ENCODE data around the gene GALNTL6.
A peak's percentile ranks its signal among the peaks of the same experiment; 100 is the strongest.

GALNTL6 gene

GRCh38 chr4:172253409-172253808 is 440.2 kb downstream of the GALNTL6 start:
- FAIRE-seq (no peak), DNase-seq (ENCODE audit: insufficient read length, low spot score) (no peak)
- TF ChIP-seq POLR2AphosphoS5 (IDR thresholded peaks at IDR 0.05; ENCODE audit: low read depth, low read length) (no peak), SPI1 (IDR thresholded peaks at IDR 0.05; ENCODE audit: low read depth, low read length) (no peak), POLR2A (IDR thresholded peaks at IDR 0.05; ENCODE audit: low read depth, low read length) (no peak), TAF1 (IDR thresholded peaks at IDR 0.05; ENCODE audit: low read depth, low read length) (no peak), POU2F2 (IDR thresholded peaks at IDR 0.05; ENCODE audit: low read depth, low read length) (no peak), PAX5 (IDR thresholded peaks at IDR 0.05; ENCODE audit: insufficient read depth, low read length, severe bottlenecking) (no peak)

GRCh38 chr4:172256820-172257219 is 443.6 kb downstream of the GALNTL6 start:
- TF ChIP-seq PAX5 (IDR thresholded peaks at IDR 0.05; ENCODE audit: insufficient read depth, low read length, severe bottlenecking) = no peak
- TF ChIP-seq POU2F2 (IDR thresholded peaks at IDR 0.05; ENCODE audit: low read depth, low read length) = no peak
- no peak for TF ChIP-seq POLR2AphosphoS5 (IDR thresholded peaks at IDR 0.05; ENCODE audit: low read depth, low read length)
- TF ChIP-seq POLR2A (IDR thresholded peaks at IDR 0.05; ENCODE audit: low read depth, low read length) = no peak
- no peak for TF ChIP-seq TAF1 (IDR thresholded peaks at IDR 0.05; ENCODE audit: low read depth, low read length)
- FAIRE-seq (no peak), DNase-seq (ENCODE audit: insufficient read length, low spot score) (no peak)

- FAIRE-seq (no peak), DNase-seq (ENCODE audit: insufficient read length, low spot score) (no peak)
- no peak for TF ChIP-seq TAF1 (IDR thresholded peaks at IDR 0.05; ENCODE audit: low read depth, low read length)
- no peak for TF ChIP-seq POLR2AphosphoS5 (IDR thresholded peaks at IDR 0.05; ENCODE audit: low read depth, low read length)
- TF ChIP-seq PAX5 (IDR thresholded peaks at IDR 0.05; ENCODE audit: insufficient read depth, low read length, severe bottlenecking) = no peak
- no peak for TF ChIP-seq POLR2A (IDR thresholded peaks at IDR 0.05; ENCODE audit: low read depth, low read length)
- no peak for TF ChIP-seq SPI1 (IDR thresholded peaks at IDR 0.05; ENCODE audit: low read depth, low read length)
- TF ChIP-seq POU2F2 (IDR thresholded peaks at IDR 0.05; ENCODE audit: low read depth, low read length) = no peak
These were observed 457.2 kb downstream of the GALNTL6 start for GRCh38 chr4:172270397-172270796.

DNA sequence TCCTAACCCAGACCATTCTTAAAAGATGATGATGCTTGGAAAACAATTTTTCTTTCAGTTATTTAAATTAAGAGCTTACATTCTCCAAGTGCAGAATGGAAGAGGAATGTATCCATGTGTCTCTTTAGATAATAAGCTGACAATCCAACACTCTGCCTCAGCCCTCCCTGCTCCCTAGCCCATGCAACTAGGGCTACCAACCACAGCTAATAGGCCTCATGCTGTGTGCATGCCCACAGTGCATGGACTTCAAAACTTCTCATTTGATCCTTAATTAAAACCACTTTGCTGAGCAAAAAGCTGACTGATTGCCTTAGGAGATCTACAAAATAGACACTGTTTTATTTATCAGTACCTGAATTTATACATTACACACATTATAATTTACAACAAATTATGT is 473.9 kb downstream of the GALNTL6 start:
- FAIRE-seq (no peak), DNase-seq (ENCODE audit: insufficient read length, low spot score) (no peak)
- TF ChIP-seq POU2F2 (IDR thresholded peaks at IDR 0.05; ENCODE audit: low read depth, low read length) = no peak
- TF ChIP-seq POLR2AphosphoS5 (IDR thresholded peaks at IDR 0.05; ENCODE audit: low read depth, low read length) = no peak
- no peak for TF ChIP-seq TAF1 (IDR thresholded peaks at IDR 0.05; ENCODE audit: low read depth, low read length)
- no peak for TF ChIP-seq SPI1 (IDR thresholded peaks at IDR 0.05; ENCODE audit: low read depth, low read length)
- TF ChIP-seq POLR2A (IDR thresholded peaks at IDR 0.05; ENCODE audit: low read depth, low read length) = no peak
- no peak for TF ChIP-seq PAX5 (IDR thresholded peaks at IDR 0.05; ENCODE audit: insufficient read depth, low read length, severe bottlenecking)

DNA sequence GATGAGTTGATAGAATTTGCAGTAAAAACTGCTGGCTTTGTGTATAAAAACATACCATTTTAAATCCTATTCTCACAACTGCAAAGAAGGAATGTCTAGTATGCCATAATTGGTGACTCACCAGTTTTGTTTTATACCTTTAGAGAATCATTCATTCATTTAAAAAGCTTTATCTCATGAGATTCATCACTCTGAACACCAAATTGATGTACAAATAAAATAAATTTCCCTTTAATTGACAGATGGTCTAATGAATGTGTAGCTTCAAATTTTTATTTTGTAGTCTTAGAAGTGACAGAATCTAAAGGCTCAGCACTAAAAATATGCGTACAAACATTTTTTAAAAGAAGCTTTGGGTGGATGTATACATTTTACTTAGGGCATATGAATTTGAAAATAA is 492.5 kb downstream of the GALNTL6 start:
- no peak for DNase-seq (ENCODE audit: insufficient read length, low spot score)
- TF ChIP-seq TAF1 (IDR thresholded peaks at IDR 0.05; ENCODE audit: low read depth, low read length) (no peak), POLR2AphosphoS5 (IDR thresholded peaks at IDR 0.05; ENCODE audit: low read depth, low read length) (no peak), PAX5 (IDR thresholded peaks at IDR 0.05; ENCODE audit: insufficient read depth, low read length, severe bottlenecking) (no peak), SPI1 (IDR thresholded peaks at IDR 0.05; ENCODE audit: low read depth, low read length) (no peak), POU2F2 (IDR thresholded peaks at IDR 0.05; ENCODE audit: low read depth, low read length) (no peak), POLR2A (IDR thresholded peaks at IDR 0.05; ENCODE audit: low read depth, low read length) (no peak)
- FAIRE-seq = no peak

- FAIRE-seq (no peak), DNase-seq (ENCODE audit: insufficient read length, low spot score) (no peak)
- TF ChIP-seq POLR2A (IDR thresholded peaks at IDR 0.05; ENCODE audit: low read depth, low read length) (no peak), POLR2AphosphoS5 (IDR thresholded peaks at IDR 0.05; ENCODE audit: low read depth, low read length) (no peak), SPI1 (IDR thresholded peaks at IDR 0.05; ENCODE audit: low read depth, low read length) (peak; percentile 67)
These were observed 494.9 kb downstream of the GALNTL6 start for GRCh38 chr4:172308078-172308477.

DNA sequence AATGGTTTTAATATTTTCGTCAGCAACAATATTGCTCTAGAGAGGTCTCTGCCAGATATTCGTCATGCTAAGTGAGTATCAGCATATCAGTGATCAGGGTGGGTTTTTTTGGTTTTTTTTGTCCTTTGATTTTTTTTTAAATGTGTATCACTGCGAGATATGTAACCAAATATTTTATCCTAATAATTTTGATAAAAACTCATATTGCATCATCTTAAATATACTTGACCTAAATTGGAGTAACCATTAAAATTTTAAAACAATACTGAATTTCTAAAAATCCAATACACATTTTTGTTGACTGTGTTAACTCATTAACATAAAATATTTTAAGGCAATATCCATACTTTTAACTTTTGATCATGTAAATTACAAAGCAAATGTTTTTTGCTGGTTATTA is 498.5 kb downstream of the GALNTL6 start:
- FAIRE-seq = no peak

DNA sequence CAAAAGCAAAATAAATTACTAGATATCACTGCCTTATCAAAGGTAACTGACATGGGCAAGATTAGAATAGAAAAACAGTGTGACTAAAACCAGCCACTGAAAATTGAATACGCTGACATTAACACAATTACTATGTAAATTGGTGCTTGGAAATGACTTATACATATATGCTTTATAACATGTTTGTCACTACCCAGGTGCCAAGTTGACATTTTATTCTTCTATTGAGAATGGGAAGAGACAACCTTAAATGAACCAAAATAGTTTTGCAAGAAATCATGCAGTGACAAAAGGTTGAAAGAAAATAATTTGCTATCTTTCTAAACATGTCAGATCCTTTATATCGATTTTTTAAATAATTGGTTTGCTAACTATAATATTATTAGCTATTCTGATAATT is 510.1 kb downstream of the GALNTL6 start:
- DNase-seq (ENCODE audit: insufficient read length, low spot score) (no peak), FAIRE-seq (no peak)
- no peak for TF ChIP-seq POLR2A (IDR thresholded peaks at IDR 0.05; ENCODE audit: low read depth, low read length)
- TF ChIP-seq POLR2AphosphoS5 (IDR thresholded peaks at IDR 0.05; ENCODE audit: low read depth, low read length) = no peak
- no peak for TF ChIP-seq PAX5 (IDR thresholded peaks at IDR 0.05; ENCODE audit: insufficient read depth, low read length, severe bottlenecking)
- no peak for TF ChIP-seq TAF1 (IDR thresholded peaks at IDR 0.05; ENCODE audit: low read depth, low read length)
- no peak for TF ChIP-seq SPI1 (IDR thresholded peaks at IDR 0.05; ENCODE audit: low read depth, low read length)
- no peak for TF ChIP-seq POU2F2 (IDR thresholded peaks at IDR 0.05; ENCODE audit: low read depth, low read length)

More for the DNA sequence above, 498.5 kb downstream of the GALNTL6 start:
- no peak for DNase-seq (ENCODE audit: insufficient read length, low spot score)
- TF ChIP-seq POLR2AphosphoS5 (IDR thresholded peaks at IDR 0.05; ENCODE audit: low read depth, low read length) = no peak
- no peak for TF ChIP-seq POLR2A (IDR thresholded peaks at IDR 0.05; ENCODE audit: low read depth, low read length)
- TF ChIP-seq PAX5 (IDR thresholded peaks at IDR 0.05; ENCODE audit: insufficient read depth, low read length, severe bottlenecking) = no peak
- TF ChIP-seq POU2F2 (IDR thresholded peaks at IDR 0.05; ENCODE audit: low read depth, low read length) = no peak
- no peak for TF ChIP-seq TAF1 (IDR thresholded peaks at IDR 0.05; ENCODE audit: low read depth, low read length)
- TF ChIP-seq SPI1 (IDR thresholded peaks at IDR 0.05; ENCODE audit: low read depth, low read length) = no peak

- DNase-seq (ENCODE audit: insufficient read length, low spot score) (no peak), FAIRE-seq (no peak)
- no peak for TF ChIP-seq SPI1 (IDR thresholded peaks at IDR 0.05; ENCODE audit: low read depth, low read length)
- no peak for TF ChIP-seq POLR2AphosphoS5 (IDR thresholded peaks at IDR 0.05; ENCODE audit: low read depth, low read length)
- TF ChIP-seq TAF1 (IDR thresholded peaks at IDR 0.05; ENCODE audit: low read depth, low read length) = no peak
- TF ChIP-seq POU2F2 (IDR thresholded peaks at IDR 0.05; ENCODE audit: low read depth, low read length) = no peak
- no peak for TF ChIP-seq POLR2A (IDR thresholded peaks at IDR 0.05; ENCODE audit: low read depth, low read length)
- no peak for TF ChIP-seq PAX5 (IDR thresholded peaks at IDR 0.05; ENCODE audit: insufficient read depth, low read length, severe bottlenecking)
These were observed 531.2 kb downstream of the GALNTL6 start for GRCh38 chr4:172344308-172344938.

DNA sequence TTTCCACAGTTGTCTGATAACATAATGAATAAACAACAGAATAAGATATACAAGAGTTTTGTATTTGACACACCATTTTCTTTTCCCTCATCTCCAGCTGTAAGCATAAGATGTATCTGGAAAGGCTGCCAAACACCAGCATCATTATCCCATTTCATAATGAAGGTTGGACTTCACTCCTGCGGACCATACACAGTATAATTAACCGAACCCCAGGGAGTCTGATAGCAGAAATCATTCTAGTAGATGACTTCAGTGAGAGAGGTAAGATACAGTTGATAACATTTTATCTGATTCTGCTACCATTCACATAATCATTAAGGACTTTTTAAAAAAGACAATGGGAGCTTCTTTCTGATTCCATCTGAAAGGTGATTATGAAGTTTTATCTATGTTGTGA is 535.2 kb downstream of the GALNTL6 start:
- no peak for FAIRE-seq
- TF ChIP-seq POU2F2 (IDR thresholded peaks at IDR 0.05; ENCODE audit: low read depth, low read length) (no peak), TAF1 (IDR thresholded peaks at IDR 0.05; ENCODE audit: low read depth, low read length) (no peak), POLR2A (IDR thresholded peaks at IDR 0.05; ENCODE audit: low read depth, low read length) (no peak), POLR2AphosphoS5 (IDR thresholded peaks at IDR 0.05; ENCODE audit: low read depth, low read length) (no peak)
- DNase-seq (ENCODE audit: insufficient read length, low spot score) = no peak
